PC-3 (cell line): ENCODE measurements around the gene CYB5R4. TPM values are rescaled to one million over a fixed set of nuclear protein-coding genes. Genes with fewer than 3 reads are reported as not detected.

Source experiments
- ATAC-seq: fragments of 200-7000 bp; cut with Tn5 transposase; 2 replicates; pipeline ENCODE4 v1.9.1; 2020; ENCODE audit warnings: mild to moderate bottlenecking, moderate library complexity
- BruUV-seq: library from RNA; stranded (reverse); fragments of 400-500 nt; replicated peaks from 2 replicates; lab custom pipeline; 2021; lab: Mats Ljungman, UMichigan
- CTCF ChIA-PET: fragments of 300-600 bp; sonication (Branson Sonifier 250); formaldehyde crosslinking; loops from one replicate; lab custom pipeline; 2022; ENCODE audit warnings: antibody characterized with exemption; lab: Charles Lee
- POLR2A ChIA-PET: fragments of 300-600 bp; sonication (Branson Sonifier 250); formaldehyde crosslinking; loops from one replicate; lab custom pipeline; 2022; ENCODE audit warnings: antibody characterized with exemption; ENCODE audit not compliant: unreplicated experiment; lab: Charles Lee
- DNase-seq: peaks from one replicate; pipeline ENCODE4 v3.0.0-alpha.2; 2015
- H2AFZ ChIP-seq: fragments of 300-600 bp; sonication (generic); 2 replicates; pipeline ENCODE4 v1.6.0; 2016; ENCODE audit warnings: antibody characterized with exemption, low read length
- H3F3A ChIP-seq: fragments of 300-600 bp; sonication (generic); one replicate; pipeline ENCODE4 v1.6.0; 2017; ENCODE audit warnings: antibody characterized with exemption, low read length, control low read depth, mild to moderate bottlenecking; ENCODE audit not compliant: unreplicated experiment
- H3K27ac ChIP-seq: fragments of 300-600 bp; sonication (generic); 2 replicates; pipeline ENCODE4 v1.5.1; 2016; ENCODE audit warnings: mild to moderate bottlenecking, low read length
- H3K27me3 ChIP-seq: fragments of 300-600 bp; sonication (generic); 2 replicates; pipeline ENCODE4 v1.6.1; 2016; ENCODE audit warnings: low read length, mixed read lengths
- H3K36me3 ChIP-seq: fragments of 300-600 bp; sonication (generic); 2 replicates; pipeline ENCODE4 v1.6.1; 2016; ENCODE audit warnings: low read depth, mixed run types, low read length, mixed read lengths
- H3K4me1 ChIP-seq: fragments of 300-600 bp; sonication (generic); 2 replicates; pipeline ENCODE4 v1.5.1; 2016; ENCODE audit warnings: low read length; ENCODE audit not compliant: insufficient read depth
- H3K4me2 ChIP-seq: fragments of 300-600 bp; sonication (generic); 2 replicates; pipeline ENCODE4 v1.6.0; 2016; ENCODE audit warnings: low read length
- H3K4me3 ChIP-seq: fragments of 300-600 bp; sonication (generic); 2 replicates; pipeline ENCODE4 v1.5.1; 2016; ENCODE audit warnings: mild to moderate bottlenecking, low read length, mixed read lengths
- H3K79me2 ChIP-seq: fragments of 300-600 bp; sonication (generic); 2 replicates; pipeline ENCODE4 v1.6.1; 2017; ENCODE audit warnings: low read length, mixed read lengths
- H3K9ac ChIP-seq: fragments of 300-600 bp; sonication (generic); 2 replicates; pipeline ENCODE4 v1.6.0; 2016; ENCODE audit warnings: mild to moderate bottlenecking, low read length
- H3K9me2 ChIP-seq: fragments of 300-600 bp; sonication (generic); replicated peaks from 2 replicates; pipeline ENCODE4 v1.6.1; 2016; ENCODE audit warnings: mixed run types, low read length, mixed read lengths
- H3K9me3 ChIP-seq: fragments of 300-600 bp; sonication (generic); 2 replicates; pipeline ENCODE4 v1.6.1; 2016; ENCODE audit warnings: low read length, mixed read lengths
- H4K20me1 ChIP-seq: fragments of 300-600 bp; sonication (generic); 2 replicates; pipeline ENCODE4 v1.6.1; 2016; ENCODE audit warnings: low read length, mixed read lengths
- CTCF ChIP-seq: fragments of 300-600 bp; sonication (generic); conservative IDR thresholded peaks from 2 replicates; pipeline ENCODE4 v1.5.1; 2017; ENCODE audit warnings: antibody characterized with exemption, low read depth, mild to moderate bottlenecking, low read length
- EZH2 ChIP-seq: fragments of 300-600 bp; sonication (generic); IDR thresholded peaks from one replicate; pipeline ENCODE4 v1.6.1; 2017; ENCODE audit warnings: antibody characterized with exemption, mild to moderate bottlenecking, low read length; ENCODE audit not compliant: unreplicated experiment
- EZH2phosphoT487 ChIP-seq: fragments of 300-600 bp; sonication (generic); IDR thresholded peaks from 2 replicates; pipeline ENCODE4 v1.6.1; 2018; ENCODE audit warnings: mild to moderate bottlenecking, antibody characterized with exemption, low read length, borderline replicate concordance
- intact Hi-C: fragments of 100-400 bp; cut with micrococcal nuclease; formaldehyde crosslinking; loops from 2 replicates; pipeline ENCODE4 v1.9.0; 2023
- total RNA-seq: library from RNA; depleted of rRNA; stranded (reverse); fragments of >200 nt; gene quantifications from 2 replicates; pipeline ENCODE4 v1.2.3, GENCODE V29; 2014

CYB5R4 gene
- total RNA-seq, 1 experiment from 2014 or later, result 5.6 TPM

GRCh38 chr6:84001119-84001518, 141.6 kb downstream of the CYB5R4 start:
- Histone ChIP-seq H3K9me2 (no peaks in the 10 kb centered on the region), H3K27ac (no peak overlapping the region), H3K27me3 (no peaks in the 10 kb centered on the region), H3K9me3 (no peaks in the 10 kb centered on the region), H4K20me1 (no peaks in the 10 kb centered on the region), H3K4me3 (no peak overlapping the region), H3K79me2 (no peaks in the 10 kb centered on the region), H3K4me1 (no peaks in the 10 kb centered on the region), H3F3A (no peaks in the 10 kb centered on the region), H2AFZ (no peak overlapping the region), H3K9ac (no peak overlapping the region), H3K36me3 (no peaks in the 10 kb centered on the region), H3K4me2 (no peak overlapping the region)
- no TSS peak for BruUV-seq
- ATAC-seq (no peak), DNase-seq (no peak)
- intact Hi-C loops, result no loop called here
- TF ChIP-seq CTCF (no peak), EZH2 (no peak), EZH2phosphoT487 (no peak)
- POLR2A ChIA-PET, result no interaction called here
- CTCF ChIA-PET, result no interaction called here

GRCh38 chr6:84002226-84002625, 142.7 kb downstream of the CYB5R4 start:
- intact Hi-C loops, result no loop called here

More at GRCh38 chr6:84002226-84002625, 142.7 kb downstream of the CYB5R4 start:
- no peaks in the 10 kb centered on the region for H3K9me2 ChIP-seq
- no peaks in the 10 kb centered on the region for H3F3A ChIP-seq
- 0 out of 2 replicates have a peak overlapping the region, but pooled peaks have one; percentile 26 for H2AFZ ChIP-seq
- no peaks in the 10 kb centered on the region for H3K9me3 ChIP-seq
- H4K20me1 ChIP-seq, result no peaks in the 10 kb centered on the region
- TF ChIP-seq CTCF, result no peak
- TF ChIP-seq EZH2, result no peak
- no peak for TF ChIP-seq EZH2phosphoT487
- POLR2A ChIA-PET, result no interaction called here
- H3K9ac ChIP-seq, result no peak overlapping the region
- no peaks in the 10 kb centered on the region for H3K79me2 ChIP-seq
- BruUV-seq, result no TSS peak
- H3K27ac ChIP-seq, result no peak overlapping the region
- CTCF ChIA-PET, result no interaction called here
- H3K27me3 ChIP-seq, result no peaks in the 10 kb centered on the region
- H3K4me2 ChIP-seq, result no peak overlapping the region
- no peaks in the 10 kb centered on the region for H3K36me3 ChIP-seq
- ATAC-seq (no peak), DNase-seq (no peak)
- no peak overlapping the region for H3K4me3 ChIP-seq
- H3K4me1 ChIP-seq, result no peaks in the 10 kb centered on the region
